Fibroblast of lung (primary cell): ENCODE measurements around the gene SLC44A5.

Source experiments
- EZH2 ChIP-seq: IDR thresholded peaks from 2 replicates; pipeline ENCODE4 v1.5.1; 2012; ENCODE audit warnings: low read length, control low read depth, mild to moderate bottlenecking; ENCODE audit errors: missing control alignments
- TF ChIP-seq, protein P1 (sequence below), 2 donors: IDR thresholded peaks in 1 of 2; conservative IDR thresholded peaks in 1 of 2; 1 replicate in 1 of 2; 2 replicates in 1 of 2; pipeline ENCODE4 v1.5.1; 2011 to 2012; ENCODE audit warnings: low read length in 2 of 2, control low read depth in 1 of 2, inconsistent platforms in 1 of 2, low read depth in 1 of 2, mild to moderate bottlenecking in 1 of 2

DNA sequence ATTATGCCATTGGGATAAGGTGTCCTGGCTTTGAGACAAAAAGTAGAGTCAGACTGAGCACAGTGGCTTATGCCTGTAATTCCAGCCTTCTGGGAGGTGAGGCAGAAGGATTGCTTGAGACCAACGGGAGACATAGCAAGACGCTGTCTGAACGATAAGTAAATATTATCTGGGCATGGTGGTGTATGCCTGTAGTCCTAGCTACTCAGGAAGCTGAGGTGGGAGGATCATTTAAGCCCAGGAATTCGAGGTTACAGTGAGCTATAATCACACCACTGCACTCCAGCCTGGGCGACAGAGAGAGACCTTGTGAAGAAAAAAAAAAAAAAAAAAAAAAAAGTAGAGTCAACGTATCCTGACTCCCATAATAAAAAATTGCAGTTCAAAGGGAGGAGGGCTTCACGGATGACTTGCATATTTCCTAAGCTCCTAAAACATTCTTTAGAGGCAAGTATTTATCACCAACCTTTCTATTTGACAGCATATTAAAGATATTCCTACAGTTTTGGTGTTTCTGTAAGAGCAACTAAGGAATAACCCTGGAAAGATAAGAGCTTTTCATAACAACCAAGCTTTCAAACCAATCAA is 141.2 kb downstream of the SLC44A5 start:
- TF ChIP-seq, protein P1, sequence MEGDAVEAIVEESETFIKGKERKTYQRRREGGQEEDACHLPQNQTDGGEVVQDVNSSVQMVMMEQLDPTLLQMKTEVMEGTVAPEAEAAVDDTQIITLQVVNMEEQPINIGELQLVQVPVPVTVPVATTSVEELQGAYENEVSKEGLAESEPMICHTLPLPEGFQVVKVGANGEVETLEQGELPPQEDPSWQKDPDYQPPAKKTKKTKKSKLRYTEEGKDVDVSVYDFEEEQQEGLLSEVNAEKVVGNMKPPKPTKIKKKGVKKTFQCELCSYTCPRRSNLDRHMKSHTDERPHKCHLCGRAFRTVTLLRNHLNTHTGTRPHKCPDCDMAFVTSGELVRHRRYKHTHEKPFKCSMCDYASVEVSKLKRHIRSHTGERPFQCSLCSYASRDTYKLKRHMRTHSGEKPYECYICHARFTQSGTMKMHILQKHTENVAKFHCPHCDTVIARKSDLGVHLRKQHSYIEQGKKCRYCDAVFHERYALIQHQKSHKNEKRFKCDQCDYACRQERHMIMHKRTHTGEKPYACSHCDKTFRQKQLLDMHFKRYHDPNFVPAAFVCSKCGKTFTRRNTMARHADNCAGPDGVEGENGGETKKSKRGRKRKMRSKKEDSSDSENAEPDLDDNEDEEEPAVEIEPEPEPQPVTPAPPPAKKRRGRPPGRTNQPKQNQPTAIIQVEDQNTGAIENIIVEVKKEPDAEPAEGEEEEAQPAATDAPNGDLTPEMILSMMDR (conservative IDR thresholded peaks at IDR 0.05 in 1 of 2, IDR thresholded peaks at IDR 0.05 in 1 of 2; ENCODE audit: low read depth in 1 of 2, low read length in 2 of 2), result no peak
- TF ChIP-seq EZH2, result no peak
